ENCODE data around the gene PTPN20. TPM values are rescaled to one million over a fixed set of nuclear protein-coding genes. Genes with fewer than 3 reads are reported as not detected.

Gene PTPN20
- total RNA-seq, 1 experiment from 2014 or later, result not detected

GRCh38 chr10:47026301-47027107 lies 115.3 kb downstream of the PTPN20 start:
- no peak overlapping the region for H3K9ac ChIP-seq (ENCODE audit: extremely low read depth, insufficient read length, low read length)
- Mint-ChIP-seq H3K4me3 (no peak overlapping the region), H3K4me1 (peaks cover 8 to 9% of the 10 kb centered on the region in 2 experiments), H3K27ac (no peak overlapping the region), H3K27me3 (ENCODE audit: low read depth) (peaks cover 1% of the 10 kb centered on the region; the same call in 1 of the 2 replicates), H3K36me3 (ENCODE audit: insufficient read depth in 1 of 3, low read depth in 3 of 3) (no peaks in the 10 kb centered on the region), H3K9me3 (no peaks in the 10 kb centered on the region; a peak in 2 of 5 replicates)
- no peak overlapping the region for H2BK5ac ChIP-seq (ENCODE audit: insufficient read length, low read length)
- TF ChIP-seq CTCF (conservative IDR thresholded peaks at IDR 0.05), result no peak
- no peak overlapping the region for H3K14ac ChIP-seq (ENCODE audit: insufficient read depth, low read length)
- no peaks in the 10 kb centered on the region for H3K79me2 ChIP-seq (ENCODE audit: insufficient read depth, low read length)
- H2BK20ac ChIP-seq (ENCODE audit: low read depth, low read length, poor library complexity, severe bottlenecking), result no peak overlapping the region
- no peaks in the 10 kb centered on the region for H3K27me3 ChIP-seq (ENCODE audit: insufficient read depth, low read length)
- no peak overlapping the region for H3K23ac ChIP-seq (ENCODE audit: insufficient read length, low read depth, low read length)
- no peak overlapping the region for H2BK15ac ChIP-seq (ENCODE audit: low read depth, low read length)
- H3K27ac ChIP-seq (ENCODE audit: insufficient read length, low read depth, low read length), result no peak overlapping the region
- H4K8ac ChIP-seq (replicated peaks; ENCODE audit: insufficient read length, low read depth, low read length), result no peak overlapping the region
- DNase-seq, result peak; percentile 25
- no peaks in the 10 kb centered on the region for H3K79me1 ChIP-seq (ENCODE audit: insufficient read depth, low read depth, low read length, poor library complexity, severe bottlenecking)
- no peaks in the 10 kb centered on the region for H3K9me3 ChIP-seq (ENCODE audit: control insufficient read depth, low read depth, low read length)
- no peak overlapping the region for H2BK120ac ChIP-seq (ENCODE audit: low read depth, low read length, poor library complexity, severe bottlenecking)
- H4K20me1 ChIP-seq (ENCODE audit: control insufficient read depth, insufficient read depth, insufficient read length), result no peaks in the 10 kb centered on the region
- no peak overlapping the region for H3K18ac ChIP-seq (ENCODE audit: insufficient read length, low read depth, low read length)
- H2AK5ac ChIP-seq (ENCODE audit: insufficient read length, low read length), result no peak overlapping the region
- no peak overlapping the region for H3K4ac ChIP-seq (ENCODE audit: low read depth, low read length)
- H3K4me2 ChIP-seq (ENCODE audit: insufficient read depth, insufficient read length, low read length), result no peak overlapping the region
- no peaks in the 10 kb centered on the region for H3K4me1 ChIP-seq (ENCODE audit: insufficient read depth, low read length)
- H4K5ac ChIP-seq (ENCODE audit: insufficient read length, low read depth, low read length), result no peak overlapping the region
- no peak overlapping the region for H3K56ac ChIP-seq (ENCODE audit: insufficient read length, low read depth, low read length)
- no peak overlapping the region for H2AFZ ChIP-seq (ENCODE audit: low read length)
- H2BK12ac ChIP-seq (ENCODE audit: insufficient read length, low read depth, low read length), result no peak overlapping the region
- H3K23me2 ChIP-seq (ENCODE audit: insufficient read length, low read depth, low read length, poor library complexity, severe bottlenecking), result no peaks in the 10 kb centered on the region
- no CpG with 5 or more reads among the region's 11 CpGs for WGBS (ENCODE audit: extremely low coverage, insufficient read length, low lambda C conversion rate)
- no peak overlapping the region for H4K91ac ChIP-seq (ENCODE audit: insufficient read length, low read depth, low read length)
- H3T11ph ChIP-seq (ENCODE audit: low read length), result no peak overlapping the region

Data from H9 (cell line).